ENCODE measurements around the gene MMAB. TPM values are rescaled to one million over a fixed set of nuclear protein-coding genes. Genes with fewer than 3 reads are reported as not detected.

Gene MMAB
- total and polyA plus RNA-seq, 2 of the 13 experiments (the other 11 are each of a cell fraction or from before 2014, with no cell fraction given): 26.1 to 77.3 TPM

- in situ Hi-C loops (cut with HindIII; ENCODE audit: extremely low pct_ligation_motif_present, low pct_unique_long_range_greater_than_20kb): no loop called here
- no TSS peak for BruUV-seq (replicated peaks)
Observed at GRCh38 chr12:109561711-109562030, 11.6 kb downstream of the MMAB start.

More at GRCh38 chr12:109561711-109562030, 11.6 kb downstream of the MMAB start:
- Histone ChIP-seq H3K27ac (ENCODE audit: extremely low read length, insufficient read depth, low read length) (no peak overlapping the region), H3K9me3 (ENCODE audit: low read length) (no peaks in the 10 kb centered on the region), H3K36me3 (replicated peaks in 1 of 2; ENCODE audit: control insufficient read depth in 1 of 2, insufficient read depth in 2 of 2, low read length in 2 of 2) (peaks cover 6 to 47% of the 10 kb centered on the region in 2 experiments; a peak in 4 of 5 replicates), H3K4me1 (ENCODE audit: insufficient read depth, low read length) (peaks cover 25% of the 10 kb centered on the region), H3K4me3 (replicated peaks in 1 of 3; ENCODE audit: insufficient read depth in 1 of 3, low read depth in 2 of 3, low read length in 3 of 3) (no peak overlapping the region), H2AFZ (ENCODE audit: low read length) (no peak overlapping the region), H3K27me3 (ENCODE audit: control insufficient read depth in 1 of 2, insufficient read depth in 2 of 2, low read length in 2 of 2) (no peaks in the 10 kb centered on the region), H3K79me2 (ENCODE audit: insufficient read depth, low read length) (no peaks in the 10 kb centered on the region), H3K4me2 (ENCODE audit: low read depth, low read length) (no peak overlapping the region), H3K9ac (ENCODE audit: insufficient read depth, low read depth, low read length) (no peak overlapping the region), H4K20me1 (ENCODE audit: insufficient read depth, low read length) (no peaks in the 10 kb centered on the region)
- no peak for DNase-seq (ENCODE audit: low spot score)
- no peak for FAIRE-seq
- ChIA-PET POLR2A (no interaction called here), CTCF (ENCODE audit: low intra/inter-chr PET ratio, low total read pairs) (no interaction called here)
- no peak for ATAC-seq
- intact Hi-C loops (cut with micrococcal nuclease; ENCODE audit: unreplicated experiment): no loop called here
- WGBS (ENCODE audit: low lambda C conversion rate): 94% methylated on average over 3 of the region's 10 CpGs
- TF ChIP-seq IRF9 (CRISPR knock-in tag; IDR thresholded peaks at IDR 0.05; ENCODE audit: borderline replicate concordance) (no peak), ZFYVE20 (CRISPR knock-in tag; IDR thresholded peaks at IDR 0.05; ENCODE audit: borderline replicate concordance, low read depth) (no peak), ZNF572 (CRISPR knock-in tag; IDR thresholded peaks at IDR 0.05) (no peak), PITX1 (CRISPR knock-in tag; IDR thresholded peaks at IDR 0.05) (no peak), ZSCAN5A (CRISPR knock-in tag; IDR thresholded peaks at IDR 0.05; ENCODE audit: borderline replicate concordance) (no peak)

Data from HepG2 (cell line).